Measurements from ENCODE around the gene GRM5.

DNA sequence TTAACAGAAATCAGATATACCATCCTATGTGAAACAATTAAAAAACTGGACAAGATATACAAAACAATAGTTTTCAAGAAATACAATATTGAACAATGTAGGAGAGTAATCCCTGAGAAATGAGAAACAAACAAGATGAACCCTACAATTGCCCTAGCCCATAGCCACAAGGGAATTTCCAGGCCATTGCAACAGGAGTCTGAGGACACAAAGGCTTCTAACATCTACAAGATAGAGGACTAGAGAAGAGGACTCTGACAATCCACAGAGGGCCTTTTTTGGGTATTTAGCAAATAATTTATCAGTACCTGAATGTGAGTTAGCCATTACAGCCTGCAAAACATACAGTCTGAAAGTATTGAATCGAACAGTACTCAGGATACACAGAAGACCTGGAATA lies 251.7 kb downstream of the GRM5 start:
- TF ChIP-seq, protein P1, sequence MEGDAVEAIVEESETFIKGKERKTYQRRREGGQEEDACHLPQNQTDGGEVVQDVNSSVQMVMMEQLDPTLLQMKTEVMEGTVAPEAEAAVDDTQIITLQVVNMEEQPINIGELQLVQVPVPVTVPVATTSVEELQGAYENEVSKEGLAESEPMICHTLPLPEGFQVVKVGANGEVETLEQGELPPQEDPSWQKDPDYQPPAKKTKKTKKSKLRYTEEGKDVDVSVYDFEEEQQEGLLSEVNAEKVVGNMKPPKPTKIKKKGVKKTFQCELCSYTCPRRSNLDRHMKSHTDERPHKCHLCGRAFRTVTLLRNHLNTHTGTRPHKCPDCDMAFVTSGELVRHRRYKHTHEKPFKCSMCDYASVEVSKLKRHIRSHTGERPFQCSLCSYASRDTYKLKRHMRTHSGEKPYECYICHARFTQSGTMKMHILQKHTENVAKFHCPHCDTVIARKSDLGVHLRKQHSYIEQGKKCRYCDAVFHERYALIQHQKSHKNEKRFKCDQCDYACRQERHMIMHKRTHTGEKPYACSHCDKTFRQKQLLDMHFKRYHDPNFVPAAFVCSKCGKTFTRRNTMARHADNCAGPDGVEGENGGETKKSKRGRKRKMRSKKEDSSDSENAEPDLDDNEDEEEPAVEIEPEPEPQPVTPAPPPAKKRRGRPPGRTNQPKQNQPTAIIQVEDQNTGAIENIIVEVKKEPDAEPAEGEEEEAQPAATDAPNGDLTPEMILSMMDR (IDR thresholded peaks at IDR 0.05) = no peak
- TF ChIP-seq POLR2A (IDR thresholded peaks at IDR 0.05) = no peak

All from thyroid gland (tissue), 4 donors.